Panc1 (cell line): Measurements from ENCODE around the gene FDXR. TPM values are rescaled to one million over a fixed set of nuclear protein-coding genes. Genes with fewer than 3 reads are reported as not detected.

Experiments used
- ATAC-seq: fragments of 200-7000 bp; cut with Tn5 transposase; 2 replicates; pipeline ENCODE4 v1.9.1; 2020; ENCODE audit warnings: mild to moderate bottlenecking, moderate library complexity
- BruUV-seq: library from RNA; stranded (reverse); fragments of 400-500 nt; replicated peaks from 2 replicates; lab custom pipeline; 2021; lab: Mats Ljungman, UMichigan
- CTCF ChIA-PET: fragments of 300-600 bp; sonication (Branson Sonifier 250); formaldehyde crosslinking; loops from one replicate; lab custom pipeline; 2022; ENCODE audit warnings: antibody characterized with exemption; lab: Charles Lee
- POLR2A ChIA-PET: fragments of 300-600 bp; sonication (Branson Sonifier 250); formaldehyde crosslinking; loops from one replicate; lab custom pipeline; 2022; ENCODE audit warnings: antibody characterized with exemption; lab: Charles Lee
- DNase-seq: peaks from one replicate; pipeline ENCODE4 v3.0.0-alpha.2; 2010; ENCODE audit warnings: low read depth, low spot score
- H3K27ac ChIP-seq: 2 replicates; pipeline ENCODE4 v1.5.1; 2011; ENCODE audit warnings: mild to moderate bottlenecking, low read length, inconsistent platforms
- H3K27me3 ChIP-seq: fragments of 200-500 bp; sonication (Bioruptor generic); 2 replicates; pipeline ENCODE4 v1.6.0; 2014; ENCODE audit warnings: low read length, inconsistent platforms; ENCODE audit not compliant: control insufficient read depth, insufficient read depth
- H3K36me3 ChIP-seq: fragments of 200-500 bp; sonication (Bioruptor generic); 2 replicates; pipeline ENCODE4 v1.5.1; 2014; ENCODE audit warnings: inconsistent platforms, mild to moderate bottlenecking, low read length, moderate library complexity; ENCODE audit not compliant: control insufficient read depth, insufficient read depth
- H3K4me1 ChIP-seq: 2 replicates; pipeline ENCODE4 v1.5.1; 2011; ENCODE audit warnings: inconsistent platforms, mild to moderate bottlenecking, low read length, moderate library complexity; ENCODE audit not compliant: control insufficient read depth, insufficient read depth
- H3K4me3 ChIP-seq, 2 experiments: 2 replicates each; pipeline ENCODE4 v1.5.1; 2011 to 2012; ENCODE audit warnings: low read depth in 2 of 2, low read length in 2 of 2, mild to moderate bottlenecking in 2 of 2, inconsistent platforms in 1 of 2, moderate library complexity in 1 of 2
- H3K9me3 ChIP-seq: fragments of 200-500 bp; sonication (Bioruptor generic); 2 replicates; pipeline ENCODE4 v1.5.1; 2014; ENCODE audit warnings: low read depth, mild to moderate bottlenecking, inconsistent platforms, low read length, moderate library complexity; ENCODE audit not compliant: control insufficient read depth, insufficient read depth
- POLR2AphosphoS5 ChIP-seq: IDR thresholded peaks from 2 replicates; pipeline ENCODE4 v1.6.1; 2012; ENCODE audit warnings: mild to moderate bottlenecking, low read depth, low read length, moderate library complexity
- REST ChIP-seq, 2 experiments: IDR thresholded peaks; 2 replicates each; pipeline ENCODE4 v1.6.1; 2011 to 2012; ENCODE audit warnings: low read depth in 2 of 2, control low read depth in 1 of 2, low read length in 1 of 2, mild to moderate bottlenecking in 1 of 2, moderate library complexity in 1 of 2; ENCODE audit not compliant: insufficient read depth in 1 of 2
- SIN3A ChIP-seq: IDR thresholded peaks from 2 replicates; pipeline ENCODE4 v1.6.1; 2012; ENCODE audit warnings: low read depth, mild to moderate bottlenecking, low read length, moderate library complexity, borderline replicate concordance; ENCODE audit not compliant: insufficient read depth
- TCF7L2 ChIP-seq: IDR thresholded peaks from 2 replicates; pipeline ENCODE4 v1.6.1; 2011; ENCODE audit warnings: mild to moderate bottlenecking, low read depth, low read length, inconsistent platforms
- in situ Hi-C: cut with HindIII; loops from 2 replicates; pipeline ENCODE4 v1.10.0; 2016; ENCODE audit warnings: low sequenced_read_pairs, low pct_unique_long_range_greater_than_20kb
- intact Hi-C: fragments of 100-400 bp; cut with micrococcal nuclease; formaldehyde crosslinking; loops from one replicate; pipeline ENCODE4 v1.10.0; 2022; ENCODE audit not compliant: unreplicated experiment
- total RNA-seq: library from RNA; stranded (reverse); gene quantifications from one replicate; pipeline ENCODE4 v1.2.1, GENCODE V29; 2021; ENCODE audit not compliant: unreplicated experiment
- TF ChIP-seq, protein P1 (sequence below): fragments of 450-650 bp; IDR thresholded peaks from 2 replicates; pipeline ENCODE4 v1.5.1; 2017; ENCODE audit warnings: mild to moderate bottlenecking

Gene FDXR
- total RNA-seq, 1 experiment from 2014 or later = 21.8 TPM

DNA sequence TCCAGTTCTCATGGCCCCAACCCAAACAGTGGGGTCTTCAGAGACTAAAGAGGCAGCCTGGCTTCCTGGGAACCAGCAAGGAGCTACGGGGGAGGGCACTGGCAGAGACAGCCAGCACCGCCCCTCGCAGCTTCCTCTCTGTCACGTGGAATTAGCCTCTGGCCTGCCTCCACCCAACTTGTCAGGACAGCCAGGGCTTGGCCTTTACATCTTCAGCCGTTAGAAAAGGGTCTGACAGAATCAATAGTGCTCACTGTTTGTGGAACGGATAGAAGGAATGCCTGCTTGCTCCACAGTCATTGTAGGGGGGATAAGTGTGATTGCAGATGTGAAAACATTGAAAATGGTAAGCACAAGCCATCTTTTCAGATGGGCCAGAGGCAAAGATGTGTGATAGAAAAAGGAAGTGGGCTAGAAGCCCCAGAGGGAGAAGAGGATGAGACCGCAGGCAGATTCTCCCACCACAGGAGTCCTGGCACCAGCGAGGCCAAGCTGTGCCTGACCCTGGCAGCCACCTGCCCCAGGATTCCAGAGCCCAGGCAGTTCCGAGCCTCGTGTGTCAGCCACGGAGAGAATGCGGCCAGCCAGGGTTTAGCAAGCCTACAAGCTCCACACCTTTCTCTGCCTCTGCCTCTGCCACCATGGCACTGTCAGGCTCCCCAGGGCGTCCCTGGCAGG, 31.7 kb downstream of the FDXR start:
- H3K4me1 ChIP-seq = peaks cover 12% of the 10 kb centered on the region
- no peaks in the 10 kb centered on the region for H3K9me3 ChIP-seq
- intact Hi-C loops = no loop called here
- in situ Hi-C loops = no loop called here
- H3K27ac ChIP-seq = no peak overlapping the region
- TF ChIP-seq, protein P1, sequence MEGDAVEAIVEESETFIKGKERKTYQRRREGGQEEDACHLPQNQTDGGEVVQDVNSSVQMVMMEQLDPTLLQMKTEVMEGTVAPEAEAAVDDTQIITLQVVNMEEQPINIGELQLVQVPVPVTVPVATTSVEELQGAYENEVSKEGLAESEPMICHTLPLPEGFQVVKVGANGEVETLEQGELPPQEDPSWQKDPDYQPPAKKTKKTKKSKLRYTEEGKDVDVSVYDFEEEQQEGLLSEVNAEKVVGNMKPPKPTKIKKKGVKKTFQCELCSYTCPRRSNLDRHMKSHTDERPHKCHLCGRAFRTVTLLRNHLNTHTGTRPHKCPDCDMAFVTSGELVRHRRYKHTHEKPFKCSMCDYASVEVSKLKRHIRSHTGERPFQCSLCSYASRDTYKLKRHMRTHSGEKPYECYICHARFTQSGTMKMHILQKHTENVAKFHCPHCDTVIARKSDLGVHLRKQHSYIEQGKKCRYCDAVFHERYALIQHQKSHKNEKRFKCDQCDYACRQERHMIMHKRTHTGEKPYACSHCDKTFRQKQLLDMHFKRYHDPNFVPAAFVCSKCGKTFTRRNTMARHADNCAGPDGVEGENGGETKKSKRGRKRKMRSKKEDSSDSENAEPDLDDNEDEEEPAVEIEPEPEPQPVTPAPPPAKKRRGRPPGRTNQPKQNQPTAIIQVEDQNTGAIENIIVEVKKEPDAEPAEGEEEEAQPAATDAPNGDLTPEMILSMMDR = no peak
- TF ChIP-seq TCF7L2 (no peak), POLR2AphosphoS5 (no peak), REST (IDR thresholded peaks at IDR 0.05; ENCODE audit: insufficient read depth in 1 of 2, low read depth in 2 of 2, low read length in 1 of 2) (no peak), SIN3A (no peak)
- H3K36me3 ChIP-seq = no peaks in the 10 kb centered on the region
- H3K27me3 ChIP-seq = no peaks in the 10 kb centered on the region
- ATAC-seq = no peak
- H3K4me3 ChIP-seq = no peak overlapping the region
- no peak for DNase-seq
- ChIA-PET POLR2A (no interaction called here), CTCF (interaction anchor here (0.6 to 1.4 kb wide), 2 partner anchors 24 to 792 kb away, joined by 3 to 5 read pairs; no protein-coding TSS in a partner anchor)
- no TSS peak for BruUV-seq

GRCh38 chr17:74839990-74840852, 32.6 kb downstream of the FDXR start:
- no peaks in the 10 kb centered on the region for H3K9me3 ChIP-seq
- ATAC-seq = no peak
- no peaks in the 10 kb centered on the region for H3K27me3 ChIP-seq
- H3K27ac ChIP-seq = no peak overlapping the region
- BruUV-seq = no TSS peak
- H3K4me1 ChIP-seq = peaks cover 12% of the 10 kb centered on the region
- POLR2A ChIA-PET = no interaction called here
- DNase-seq = no peak
- H3K36me3 ChIP-seq = no peaks in the 10 kb centered on the region
- intact Hi-C loops (no loop called here), in situ Hi-C loops (no loop called here)
- no peak for TF ChIP-seq TCF7L2
- no peak for TF ChIP-seq REST (IDR thresholded peaks at IDR 0.05; ENCODE audit: insufficient read depth in 1 of 2, low read depth in 2 of 2, low read length in 1 of 2)
- TF ChIP-seq POLR2AphosphoS5 = no peak
- TF ChIP-seq, protein P1 = no peak
- no peak for TF ChIP-seq SIN3A
- H3K4me3 ChIP-seq = no peak overlapping the region
- CTCF ChIA-PET = no interaction called here
